NCI-H1436 treated with DMSO at 0.1 percent for 48 hours (cell line): ENCODE data around the gene TSC22D2.

ENCODE experiments used
- DNase-seq: peaks from one replicate; lab custom pipeline; 2025; lab: John Stamatoyannopoulos, UW

TSC22D2 gene

GRCh38 chr3:150408221-150409124 is at the start of gene TSC22D2:
TSC22D2 (plus strand) TSS chr3:150408298; CDS start chr3:150409351, 1,053 bp downstream.
- no peak for DNase-seq

GRCh38 chr3:150359381-150359780 is 48.7 kb upstream of the TSC22D2 start:
- DNase-seq: no peak

DNA sequence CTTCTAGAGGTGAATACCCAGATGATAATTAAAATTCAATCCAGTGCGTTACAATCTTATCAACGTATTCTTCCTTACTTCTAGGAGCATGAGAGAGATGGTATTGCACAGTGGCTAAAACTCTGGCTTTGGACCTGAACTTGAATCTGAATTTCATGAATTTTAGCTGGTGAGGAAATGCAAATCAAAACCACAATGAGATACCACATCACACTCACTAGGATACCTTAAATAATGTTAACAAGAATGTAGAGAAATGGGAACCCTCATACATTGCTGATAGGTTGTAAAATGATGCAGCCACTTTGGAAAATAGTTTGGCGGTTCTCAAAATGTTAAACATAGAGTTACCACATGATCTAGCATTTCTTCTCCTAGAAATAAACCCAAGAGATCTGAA is 47.1 kb upstream of the TSC22D2 start:
- DNase-seq: no peak

DNA sequence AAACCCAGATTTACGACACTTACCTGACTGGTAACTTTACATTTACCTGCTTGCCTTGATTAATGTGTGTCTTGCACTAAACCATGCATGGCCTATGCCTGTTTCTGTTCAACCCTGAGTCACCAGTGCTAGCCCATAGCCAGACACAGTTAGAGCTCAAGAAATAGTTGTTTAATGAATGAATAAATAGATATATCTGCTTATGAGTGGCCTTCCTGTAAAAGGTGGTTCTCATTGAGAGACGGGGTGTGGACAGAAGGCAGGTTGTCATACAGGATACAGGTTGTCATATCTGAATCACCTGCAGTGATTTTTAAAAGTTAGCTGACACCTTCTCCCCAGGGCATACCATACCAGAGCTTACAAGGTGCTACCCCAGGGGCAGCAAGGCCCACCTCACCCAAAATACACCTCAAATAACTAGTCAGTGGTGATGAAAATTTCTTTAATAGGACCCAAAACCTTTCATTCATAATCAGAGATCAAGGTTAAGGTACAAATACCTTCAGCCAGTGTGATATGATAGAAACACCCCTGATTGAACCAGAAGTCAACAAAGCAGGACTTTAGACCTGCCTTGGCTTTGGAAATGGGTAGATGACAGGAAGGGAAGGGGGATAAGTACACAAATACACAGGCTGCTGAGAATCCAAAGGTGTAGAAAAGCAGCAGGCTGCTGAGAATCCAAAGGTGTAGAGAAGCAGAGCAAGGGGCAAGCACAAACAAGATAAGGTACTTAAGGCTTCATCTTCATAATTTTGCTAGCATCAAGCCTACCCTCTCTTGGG is 45.4 kb upstream of the TSC22D2 start:
- no peak for DNase-seq

DNA sequence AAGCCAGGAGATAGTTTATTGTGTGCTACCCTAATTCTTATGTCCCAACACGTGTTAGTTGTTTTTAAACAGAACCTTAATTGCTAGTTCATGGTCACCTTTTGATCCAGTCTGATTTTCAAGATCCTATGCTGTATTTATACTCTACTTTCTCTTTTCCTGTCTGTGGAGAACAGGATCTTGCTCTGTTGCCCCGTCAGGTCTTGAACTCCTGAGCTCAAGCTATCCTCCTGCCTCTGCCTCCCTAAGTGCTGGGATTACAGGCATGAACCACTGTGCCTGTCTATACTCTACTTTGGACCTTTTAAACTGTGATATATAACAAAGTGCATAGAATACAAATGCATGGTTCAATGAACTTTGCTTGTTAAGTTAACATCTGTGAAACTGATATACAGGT is 44.7 kb upstream of the TSC22D2 start:
- no peak for DNase-seq

- DNase-seq: no peak
Observed at GRCh38 chr3:150365132-150365604, 42.9 kb upstream of the TSC22D2 start.

DNA sequence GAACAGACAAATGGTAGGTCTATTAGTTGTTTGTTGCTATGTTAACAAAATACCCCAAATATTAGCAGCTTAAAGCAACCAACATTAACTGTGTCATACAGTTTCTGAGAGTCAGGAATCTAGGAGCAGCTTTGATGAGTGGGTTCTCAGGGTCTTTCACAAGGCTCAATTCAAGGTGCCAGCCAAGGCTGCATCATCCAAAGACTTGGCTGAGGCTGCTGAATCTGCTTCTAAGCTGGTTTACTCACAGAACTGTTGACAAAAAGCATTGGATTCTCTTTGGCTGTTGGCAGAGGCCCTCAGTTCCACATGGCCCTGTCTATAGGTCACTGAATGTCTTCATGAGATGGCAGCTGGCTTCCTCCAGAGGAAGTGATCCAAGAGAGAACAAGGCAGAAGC is 40.3 kb upstream of the TSC22D2 start:
- DNase-seq: no peak

DNA sequence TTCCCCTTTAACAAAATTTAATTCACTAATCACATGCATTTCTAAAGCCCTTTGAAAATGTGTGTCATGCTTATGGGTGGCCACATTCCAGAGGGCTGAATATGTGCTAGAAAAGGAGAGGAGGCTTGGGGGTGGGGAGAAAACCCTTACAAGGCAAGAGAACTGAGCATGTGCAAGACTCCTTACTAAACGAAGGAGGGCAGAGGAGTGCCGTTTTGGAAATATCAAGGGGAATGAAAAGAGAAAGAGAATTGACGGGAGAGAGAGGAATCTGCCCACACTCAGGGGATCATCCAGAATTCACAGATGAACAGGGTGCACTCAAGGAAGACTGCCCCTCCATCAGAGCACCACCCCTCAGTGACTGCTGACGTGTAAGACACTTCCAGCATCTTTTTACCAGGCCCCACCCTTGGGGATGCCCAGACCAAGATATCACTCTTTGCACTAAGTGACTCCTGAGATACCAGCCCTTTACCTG is 37.9 kb upstream of the TSC22D2 start:
- no peak for DNase-seq

DNA sequence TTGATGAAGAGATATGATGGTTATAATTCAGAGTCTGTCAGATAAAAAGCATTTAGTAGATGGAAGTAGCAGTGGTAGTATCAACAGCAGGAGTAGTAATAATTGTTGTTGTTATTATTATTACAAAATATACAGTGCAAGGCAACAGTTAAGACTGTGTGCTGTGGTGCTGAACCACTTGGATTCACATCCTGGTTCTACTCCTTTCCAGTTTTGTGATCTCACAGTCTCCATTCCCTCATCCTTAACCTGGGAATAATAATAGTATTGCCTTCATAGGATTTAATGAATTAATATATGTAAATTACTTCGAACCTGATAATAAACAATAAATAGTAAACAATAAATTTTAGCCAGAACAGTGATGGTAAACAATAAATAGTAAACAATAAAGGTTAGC is 37.1 kb upstream of the TSC22D2 start:
- DNase-seq: no peak

DNA sequence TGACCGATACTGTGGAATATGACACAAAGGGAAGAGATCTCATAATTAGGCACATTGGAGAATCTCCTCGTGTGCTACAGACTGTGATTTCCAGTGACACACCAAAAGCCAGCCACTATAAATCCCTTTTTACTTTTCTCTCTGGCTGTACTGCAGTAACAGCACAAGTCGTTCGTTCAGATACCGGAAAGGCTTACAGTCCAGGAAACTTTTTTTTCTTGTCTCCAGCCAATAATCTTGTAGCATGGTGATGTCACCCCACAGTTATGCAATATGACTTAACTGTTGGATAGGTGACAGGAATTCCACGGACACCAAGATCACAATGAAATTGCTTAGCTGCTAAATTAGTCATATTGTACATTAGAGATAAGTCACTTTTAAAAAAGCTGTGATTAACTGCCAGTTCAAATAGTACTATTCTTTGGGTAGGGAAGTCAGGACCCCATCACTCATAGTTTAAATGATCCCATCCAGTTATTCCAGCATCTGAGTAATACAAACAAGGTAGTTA is 36.3 kb upstream of the TSC22D2 start:
- DNase-seq: no peak

DNA sequence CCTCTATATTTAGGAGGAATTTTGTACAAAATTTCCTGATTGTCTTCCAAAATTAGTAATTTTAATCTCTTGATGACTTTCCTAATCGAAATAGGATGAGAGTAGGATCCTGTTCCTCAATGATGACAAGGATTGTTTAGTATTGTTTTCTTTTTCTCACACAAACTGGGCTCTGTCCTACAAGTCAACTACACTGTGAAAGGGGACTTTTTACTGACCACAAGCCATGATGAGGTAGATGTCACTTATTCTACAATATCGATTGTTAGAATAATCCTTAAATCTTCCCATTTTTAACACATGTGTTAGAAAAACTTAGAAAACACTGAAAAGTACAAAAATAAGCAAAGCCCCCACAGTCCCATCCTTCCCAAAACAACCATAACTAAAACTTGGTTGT is 35.8 kb upstream of the TSC22D2 start:
- DNase-seq: no peak

GRCh38 chr3:150372722-150373121 is 35.4 kb upstream of the TSC22D2 start:
- DNase-seq: no peak

- DNase-seq: no peak
Observed at GRCh38 chr3:150373234-150373875, 34.7 kb upstream of the TSC22D2 start.

DNA sequence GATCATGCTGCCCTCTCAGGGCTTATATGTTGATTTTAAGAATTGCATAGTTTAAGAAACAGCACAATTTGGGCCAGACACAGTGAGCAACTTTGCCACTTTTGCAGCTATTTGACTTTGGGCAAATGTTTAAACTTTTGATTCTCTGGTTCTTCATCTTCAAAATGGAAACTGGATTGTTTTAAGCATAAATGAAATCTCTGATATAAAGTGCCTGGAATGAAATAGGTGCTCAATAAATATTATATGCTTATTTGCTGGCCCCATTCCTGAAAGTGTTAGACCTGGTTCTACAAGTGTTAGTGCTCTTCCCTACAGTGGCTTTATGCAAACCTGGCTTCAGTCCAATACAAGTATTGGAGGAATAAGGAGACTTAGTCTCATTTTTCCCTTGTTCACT is 33.1 kb upstream of the TSC22D2 start:
- no peak for DNase-seq

- DNase-seq: no peak
Observed at GRCh38 chr3:150376001-150376848, 31.9 kb upstream of the TSC22D2 start.

DNA sequence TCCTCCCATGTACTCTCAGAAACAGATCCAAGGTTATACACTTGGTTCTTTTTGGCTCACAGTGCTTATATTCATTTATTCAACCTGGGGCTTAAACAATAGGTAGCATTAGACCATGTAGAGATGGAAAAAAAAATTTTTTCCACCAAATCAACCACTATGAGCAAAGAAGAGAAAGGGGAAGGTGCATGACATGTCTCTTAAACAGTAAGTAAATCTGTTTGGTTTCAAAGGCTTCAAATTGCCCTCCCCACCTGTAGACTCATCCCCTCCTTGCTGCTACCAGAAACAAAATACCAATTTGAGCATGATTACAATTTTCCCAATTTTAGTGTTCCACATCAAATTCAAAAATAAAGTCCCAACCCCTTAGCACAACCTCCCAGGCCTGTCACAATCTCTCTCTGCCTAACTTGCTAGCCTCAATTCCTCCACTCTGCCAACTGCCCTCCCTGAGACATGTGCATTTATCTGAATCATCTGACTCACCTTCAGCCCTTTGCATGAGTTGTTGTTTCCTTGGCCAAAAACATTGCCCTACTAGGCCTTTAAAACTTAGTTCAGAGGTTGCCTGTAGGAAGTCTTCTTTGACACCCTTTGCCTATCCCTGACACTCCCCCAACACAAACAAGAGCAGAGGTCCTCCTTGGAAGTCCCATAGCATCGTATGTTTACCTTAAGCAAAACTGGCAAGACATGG is 30.3 kb upstream of the TSC22D2 start:
- no peak for DNase-seq

DNA sequence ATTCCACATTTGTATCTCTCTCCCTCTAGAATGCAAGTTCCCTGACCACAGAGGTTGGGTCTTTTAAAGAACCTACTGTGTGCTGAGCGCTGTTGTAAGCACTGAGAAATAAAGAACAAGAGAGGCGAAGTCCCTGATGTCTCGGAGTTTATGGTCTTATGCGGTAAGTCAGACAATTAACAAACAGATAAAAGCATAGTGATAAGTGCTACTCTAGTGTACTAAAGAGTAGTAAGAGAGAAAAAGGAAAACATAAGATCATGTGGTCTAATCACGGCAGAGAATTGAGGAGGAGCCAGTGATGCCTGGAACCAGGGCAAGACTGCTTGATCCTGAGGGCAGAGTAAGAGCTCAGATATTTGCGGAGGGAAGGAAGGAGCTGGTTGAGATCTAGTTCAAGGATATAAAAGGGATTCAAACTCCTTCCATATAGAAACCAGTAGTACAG is 29.8 kb upstream of the TSC22D2 start:
- no peak for DNase-seq

GRCh38 chr3:150379469-150379868 is 28.6 kb upstream of the TSC22D2 start:
- no peak for DNase-seq

DNA sequence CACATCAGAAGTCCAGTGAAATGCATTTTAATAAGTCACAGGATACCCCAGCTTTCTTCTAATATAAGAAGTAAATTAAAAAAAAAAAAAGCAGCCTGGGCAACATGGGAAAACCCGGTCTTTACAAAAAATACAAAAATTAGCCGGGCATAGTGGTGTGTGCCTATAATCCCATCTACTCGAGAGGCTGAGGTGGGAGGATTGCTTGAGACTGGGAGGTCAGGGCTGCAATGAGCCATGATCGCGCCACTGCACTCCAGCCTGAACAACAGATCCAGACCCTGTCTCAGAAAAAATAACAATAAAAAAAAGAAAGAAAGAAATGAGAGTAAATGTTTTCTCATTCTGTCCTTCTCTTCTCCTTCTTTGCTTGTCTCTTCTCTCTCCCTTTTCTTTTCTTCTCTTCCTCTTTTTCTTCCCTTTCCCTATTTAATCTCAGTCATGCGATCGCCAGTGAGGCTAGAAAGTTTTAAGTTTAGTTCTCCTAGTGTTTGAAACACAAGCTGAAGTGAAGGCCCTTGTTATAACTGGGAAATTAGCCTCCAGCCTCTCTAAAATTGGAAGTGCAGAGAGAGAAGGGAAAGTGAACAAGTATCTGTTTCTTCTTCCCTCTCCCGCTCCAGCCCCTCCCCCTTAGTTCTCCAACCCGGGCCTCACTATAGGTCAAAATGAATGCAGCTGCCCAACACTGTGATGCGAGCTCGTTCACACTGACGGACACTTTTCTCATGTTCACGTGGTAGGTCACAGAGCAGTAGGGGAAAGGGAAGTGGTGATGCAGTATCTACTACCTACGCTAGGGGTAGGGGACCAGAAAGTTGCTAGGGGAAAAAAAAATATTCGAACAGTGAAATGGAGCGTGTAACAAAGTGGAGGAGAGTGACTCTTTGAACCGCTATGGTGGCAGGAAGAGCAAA is 23.5 kb upstream of the TSC22D2 start:
- DNase-seq: no peak
